Bronchial epithelial cell (primary cell): ENCODE results near the gene ARRDC2. TPM values are rescaled to one million over a fixed set of nuclear protein-coding genes. Genes with fewer than 3 reads are reported as not detected.

Experiments
- DNase-seq: peaks from one replicate; pipeline ENCODE4 v3.0.0-alpha.2; 2010; ENCODE audit warnings: low read depth
- FAIRE-seq: peaks from 2 replicates; lab custom pipeline; 2011; peaks lifted over from hg19 to GRCh38; lab: Jason Lieb, UNC
- H3K27me3 ChIP-seq: 2 replicates; pipeline ENCODE4 v1.5.1; 2011; ENCODE audit warnings: low read length; ENCODE audit not compliant: control insufficient read depth, insufficient read depth
- H3K36me3 ChIP-seq: 2 replicates; pipeline ENCODE4 v1.5.1; 2011; ENCODE audit warnings: low read length; ENCODE audit not compliant: control insufficient read depth, insufficient read depth
- H3K4me3 ChIP-seq: 2 replicates; pipeline ENCODE4 v1.5.1; 2011; ENCODE audit warnings: mild to moderate bottlenecking, low read depth, low read length, control low read depth
- total RNA-seq: library from RNA; depleted of rRNA; stranded (reverse); fragments of >200 nt; gene quantifications from 2 replicates; pipeline ENCODE4 v1.2.1, GENCODE V29; 2014
- TF ChIP-seq, protein P1 (sequence below): IDR thresholded peaks from 2 replicates; pipeline ENCODE4 v1.5.1; 2011; ENCODE audit warnings: mild to moderate bottlenecking, moderate library complexity, low read length, control low read depth, inconsistent platforms; ENCODE audit not compliant: insufficient read depth, severe bottlenecking

The ARRDC2 gene
- total RNA-seq, 1 donor from 2014 or later: 6.1 TPM

DNA sequence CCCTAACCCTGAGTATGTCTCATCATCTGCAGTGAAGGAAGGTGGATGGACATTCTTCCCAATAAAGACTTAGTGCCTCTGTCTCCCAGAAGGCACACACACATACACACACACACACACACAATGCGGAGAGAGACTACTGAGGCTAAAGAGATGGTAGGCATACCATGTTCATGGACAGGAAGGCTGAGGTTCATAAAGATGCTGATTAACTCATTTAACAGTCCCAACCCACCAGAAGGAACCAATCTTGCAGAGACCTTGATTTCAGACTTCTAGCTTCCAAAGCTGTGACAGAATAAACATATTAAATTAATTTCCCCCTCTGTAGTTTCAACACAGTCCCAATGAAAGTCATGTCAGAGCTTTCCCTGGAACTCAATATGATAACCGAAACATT, 33.1 kb downstream of the ARRDC2 start:
- no peak for DNase-seq
- H3K4me3 ChIP-seq: no peak overlapping the region
- no peaks in the 10 kb centered on the region for H3K36me3 ChIP-seq
- FAIRE-seq: no peak
- no peaks in the 10 kb centered on the region for H3K27me3 ChIP-seq
- TF ChIP-seq, protein P1, sequence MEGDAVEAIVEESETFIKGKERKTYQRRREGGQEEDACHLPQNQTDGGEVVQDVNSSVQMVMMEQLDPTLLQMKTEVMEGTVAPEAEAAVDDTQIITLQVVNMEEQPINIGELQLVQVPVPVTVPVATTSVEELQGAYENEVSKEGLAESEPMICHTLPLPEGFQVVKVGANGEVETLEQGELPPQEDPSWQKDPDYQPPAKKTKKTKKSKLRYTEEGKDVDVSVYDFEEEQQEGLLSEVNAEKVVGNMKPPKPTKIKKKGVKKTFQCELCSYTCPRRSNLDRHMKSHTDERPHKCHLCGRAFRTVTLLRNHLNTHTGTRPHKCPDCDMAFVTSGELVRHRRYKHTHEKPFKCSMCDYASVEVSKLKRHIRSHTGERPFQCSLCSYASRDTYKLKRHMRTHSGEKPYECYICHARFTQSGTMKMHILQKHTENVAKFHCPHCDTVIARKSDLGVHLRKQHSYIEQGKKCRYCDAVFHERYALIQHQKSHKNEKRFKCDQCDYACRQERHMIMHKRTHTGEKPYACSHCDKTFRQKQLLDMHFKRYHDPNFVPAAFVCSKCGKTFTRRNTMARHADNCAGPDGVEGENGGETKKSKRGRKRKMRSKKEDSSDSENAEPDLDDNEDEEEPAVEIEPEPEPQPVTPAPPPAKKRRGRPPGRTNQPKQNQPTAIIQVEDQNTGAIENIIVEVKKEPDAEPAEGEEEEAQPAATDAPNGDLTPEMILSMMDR: no peak

- TF ChIP-seq, protein P1: no peak
- Histone ChIP-seq H3K4me3 (no peak overlapping the region), H3K27me3 (no peaks in the 10 kb centered on the region), H3K36me3 (no peaks in the 10 kb centered on the region)
- FAIRE-seq: no peak
- DNase-seq: no peak
Measured at GRCh38 chr19:18043676-18044075, 35.7 kb downstream of the ARRDC2 start.

- DNase-seq (peak; percentile 40), FAIRE-seq (no peak)
Measured at GRCh38 chr19:18044825-18045304, 36.9 kb downstream of the ARRDC2 start.

GRCh38 chr19:18045307-18046050, 37.5 kb downstream of the ARRDC2 start:
- peak overlapping the region; percentile 3 for H3K4me3 ChIP-seq
- no peaks in the 10 kb centered on the region for H3K36me3 ChIP-seq
- TF ChIP-seq, protein P1: no peak
- DNase-seq: no peak
- FAIRE-seq: no peak
- H3K27me3 ChIP-seq: no peaks in the 10 kb centered on the region

More at GRCh38 chr19:18044825-18045304, 36.9 kb downstream of the ARRDC2 start:
- TF ChIP-seq, protein P1: no peak
- H3K36me3 ChIP-seq: no peaks in the 10 kb centered on the region
- no peaks in the 10 kb centered on the region for H3K27me3 ChIP-seq
- peak overlapping the region; percentile 3 for H3K4me3 ChIP-seq

DNA sequence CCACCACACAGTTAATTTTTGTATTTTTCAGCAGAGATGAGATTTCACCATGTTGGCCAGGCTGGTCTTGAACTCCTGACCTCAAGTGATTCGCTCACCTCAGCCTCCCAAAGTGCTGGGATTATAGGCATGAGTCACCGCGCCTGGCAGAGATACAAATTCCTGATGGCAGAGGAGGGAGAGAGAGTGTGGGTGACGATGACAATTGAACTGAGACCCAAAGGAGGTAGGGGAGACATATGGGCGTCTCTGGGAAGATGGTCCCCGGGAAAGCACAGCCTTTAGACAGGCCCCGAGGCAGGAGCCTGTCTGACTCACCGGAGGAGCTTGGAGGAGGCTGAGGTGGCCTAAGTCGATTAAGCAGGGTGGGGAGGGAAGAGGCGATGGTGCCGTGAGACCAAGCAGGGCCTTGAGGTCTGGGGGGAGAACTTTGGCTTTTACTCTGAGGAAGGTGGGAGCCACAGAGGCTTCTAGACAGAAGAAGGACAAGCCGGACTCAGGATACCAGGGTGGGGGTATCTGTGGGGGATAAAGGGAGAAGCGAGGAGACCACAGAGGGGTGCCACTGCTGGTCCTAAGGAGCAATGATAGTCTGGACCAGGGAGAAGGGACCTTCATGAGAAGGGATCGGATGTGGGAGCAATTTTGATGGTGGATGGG, 38.2 kb downstream of the ARRDC2 start:
- Histone ChIP-seq H3K27me3 (no peaks in the 10 kb centered on the region), H3K36me3 (no peaks in the 10 kb centered on the region), H3K4me3 (no peak overlapping the region)
- FAIRE-seq (no peak), DNase-seq (peak; percentile 49)
- TF ChIP-seq, protein P1: no peak
